ENCODE data around the gene FSIP2.

DNA sequence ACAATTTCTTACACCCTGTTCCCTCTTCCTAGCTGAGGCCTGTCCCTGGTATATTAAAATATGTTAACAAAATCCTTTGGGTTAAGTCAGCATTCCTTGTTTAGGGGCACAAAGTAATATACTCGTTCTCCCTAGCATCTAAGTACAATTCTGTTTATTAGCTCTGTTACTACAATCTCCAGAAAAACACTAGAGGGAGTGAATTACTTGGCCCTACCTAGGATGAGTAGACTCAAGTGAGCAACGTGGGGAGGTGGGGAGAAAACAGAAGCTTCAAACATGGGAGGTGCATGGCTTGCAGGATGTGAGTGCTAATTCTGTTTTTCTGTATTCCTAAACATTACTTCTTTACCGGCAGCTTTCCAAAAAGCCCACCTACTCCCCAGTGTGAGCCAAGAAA is 89.7 kb downstream of the FSIP2 start:
- TF ChIP-seq, protein P1, sequence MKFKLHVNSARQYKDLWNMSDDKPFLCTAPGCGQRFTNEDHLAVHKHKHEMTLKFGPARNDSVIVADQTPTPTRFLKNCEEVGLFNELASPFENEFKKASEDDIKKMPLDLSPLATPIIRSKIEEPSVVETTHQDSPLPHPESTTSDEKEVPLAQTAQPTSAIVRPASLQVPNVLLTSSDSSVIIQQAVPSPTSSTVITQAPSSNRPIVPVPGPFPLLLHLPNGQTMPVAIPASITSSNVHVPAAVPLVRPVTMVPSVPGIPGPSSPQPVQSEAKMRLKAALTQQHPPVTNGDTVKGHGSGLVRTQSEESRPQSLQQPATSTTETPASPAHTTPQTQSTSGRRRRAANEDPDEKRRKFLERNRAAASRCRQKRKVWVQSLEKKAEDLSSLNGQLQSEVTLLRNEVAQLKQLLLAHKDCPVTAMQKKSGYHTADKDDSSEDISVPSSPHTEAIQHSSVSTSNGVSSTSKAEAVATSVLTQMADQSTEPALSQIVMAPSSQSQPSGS (IDR thresholded peaks at IDR 0.05; ENCODE audit: low read length): no peak
- no peak for TF ChIP-seq PHF8 (conservative IDR thresholded peaks at IDR 0.05; ENCODE audit: low read depth, low read length)
- TF ChIP-seq SP1 (IDR thresholded peaks at IDR 0.05; ENCODE audit: low read depth, low read length): no peak
- no peak for TF ChIP-seq CEBPB (IDR thresholded peaks at IDR 0.05; ENCODE audit: low read depth, low read length)
- TF ChIP-seq, protein P2, sequence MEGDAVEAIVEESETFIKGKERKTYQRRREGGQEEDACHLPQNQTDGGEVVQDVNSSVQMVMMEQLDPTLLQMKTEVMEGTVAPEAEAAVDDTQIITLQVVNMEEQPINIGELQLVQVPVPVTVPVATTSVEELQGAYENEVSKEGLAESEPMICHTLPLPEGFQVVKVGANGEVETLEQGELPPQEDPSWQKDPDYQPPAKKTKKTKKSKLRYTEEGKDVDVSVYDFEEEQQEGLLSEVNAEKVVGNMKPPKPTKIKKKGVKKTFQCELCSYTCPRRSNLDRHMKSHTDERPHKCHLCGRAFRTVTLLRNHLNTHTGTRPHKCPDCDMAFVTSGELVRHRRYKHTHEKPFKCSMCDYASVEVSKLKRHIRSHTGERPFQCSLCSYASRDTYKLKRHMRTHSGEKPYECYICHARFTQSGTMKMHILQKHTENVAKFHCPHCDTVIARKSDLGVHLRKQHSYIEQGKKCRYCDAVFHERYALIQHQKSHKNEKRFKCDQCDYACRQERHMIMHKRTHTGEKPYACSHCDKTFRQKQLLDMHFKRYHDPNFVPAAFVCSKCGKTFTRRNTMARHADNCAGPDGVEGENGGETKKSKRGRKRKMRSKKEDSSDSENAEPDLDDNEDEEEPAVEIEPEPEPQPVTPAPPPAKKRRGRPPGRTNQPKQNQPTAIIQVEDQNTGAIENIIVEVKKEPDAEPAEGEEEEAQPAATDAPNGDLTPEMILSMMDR (IDR thresholded peaks at IDR 0.05; ENCODE audit: control extremely low read depth in 1 of 3, insufficient read depth in 1 of 3, low read depth in 1 of 3, low read length in 3 of 3): no peak
- TF ChIP-seq POLR2A (IDR thresholded peaks at IDR 0.05; ENCODE audit: control extremely low read depth in 1 of 2, low read depth in 2 of 2, low read length in 2 of 2): no peak
- no peak for TF ChIP-seq TCF12 (IDR thresholded peaks at IDR 0.05; ENCODE audit: low read depth, low read length)
- TF ChIP-seq SUZ12 (IDR thresholded peaks at IDR 0.05; ENCODE audit: low read length): no peak

Measured in H1 (cell line).